ENCODE measurements around the gene CHST6.
"Not testable (repeated sequence)": the region's sequence is repeated elsewhere in the genome, so short reads cannot be mapped to it uniquely, and the experiment has no call there.

CHST6 gene

DNA sequence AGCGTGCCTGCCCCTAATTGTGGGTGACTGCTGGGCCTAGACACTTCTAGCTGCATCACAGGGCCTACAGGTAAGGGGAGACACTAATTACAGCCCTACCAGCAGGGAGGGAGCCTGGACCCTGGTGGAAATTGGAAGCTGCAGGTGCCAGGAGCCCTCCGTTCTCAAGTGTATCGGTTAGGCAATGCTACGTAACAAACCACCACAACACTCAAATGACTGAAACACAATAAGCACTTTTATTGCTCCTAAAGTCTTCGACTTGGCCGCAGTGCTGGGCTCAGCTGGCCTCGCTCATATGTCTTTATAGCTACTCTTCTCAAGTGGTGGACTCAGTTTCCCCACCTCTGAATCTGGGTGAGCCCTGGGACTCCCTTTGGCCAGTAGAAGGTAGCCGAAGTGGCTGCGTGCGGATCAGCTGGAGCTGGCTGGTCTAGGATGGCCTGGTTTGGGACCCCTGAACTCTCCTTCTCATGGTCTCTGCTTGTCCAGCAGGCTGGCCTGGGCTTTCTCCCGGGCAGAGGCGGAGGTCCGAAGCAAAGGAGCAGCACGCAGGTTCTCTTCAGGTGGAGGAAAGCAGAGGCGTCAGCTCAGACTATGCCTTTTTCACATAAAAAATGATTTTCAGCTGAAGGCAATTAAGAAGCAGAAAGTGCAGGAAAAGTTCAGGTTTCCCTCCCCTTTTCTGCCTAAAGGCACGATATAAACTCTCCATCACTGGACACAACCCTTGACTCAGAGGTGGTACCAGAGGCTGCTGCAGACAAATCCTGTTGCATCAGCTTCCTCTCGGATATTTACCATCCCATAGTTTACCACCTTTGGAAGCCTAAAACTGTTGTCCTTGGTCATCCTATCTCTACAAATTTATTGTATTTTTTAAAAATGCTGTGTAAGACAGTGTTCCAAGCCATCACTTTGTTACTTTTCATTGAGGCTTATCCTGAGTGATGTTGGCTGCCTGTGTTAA lies 22.0 kb downstream of the CHST6 start:
- DNase-seq (ENCODE audit: low read depth) = no peak
- no peak overlapping the region for H3K4me3 ChIP-seq (ENCODE audit: low read length)

GRCh38 chr16:75471723-75472633 lies 23.3 kb downstream of the CHST6 start:
- H3K4me3 ChIP-seq (ENCODE audit: low read length) = no peak overlapping the region
- DNase-seq (ENCODE audit: low read depth) = peak; percentile 59

More for the DNA sequence above, 22.0 kb downstream of the CHST6 start:
- TF ChIP-seq, protein P1, sequence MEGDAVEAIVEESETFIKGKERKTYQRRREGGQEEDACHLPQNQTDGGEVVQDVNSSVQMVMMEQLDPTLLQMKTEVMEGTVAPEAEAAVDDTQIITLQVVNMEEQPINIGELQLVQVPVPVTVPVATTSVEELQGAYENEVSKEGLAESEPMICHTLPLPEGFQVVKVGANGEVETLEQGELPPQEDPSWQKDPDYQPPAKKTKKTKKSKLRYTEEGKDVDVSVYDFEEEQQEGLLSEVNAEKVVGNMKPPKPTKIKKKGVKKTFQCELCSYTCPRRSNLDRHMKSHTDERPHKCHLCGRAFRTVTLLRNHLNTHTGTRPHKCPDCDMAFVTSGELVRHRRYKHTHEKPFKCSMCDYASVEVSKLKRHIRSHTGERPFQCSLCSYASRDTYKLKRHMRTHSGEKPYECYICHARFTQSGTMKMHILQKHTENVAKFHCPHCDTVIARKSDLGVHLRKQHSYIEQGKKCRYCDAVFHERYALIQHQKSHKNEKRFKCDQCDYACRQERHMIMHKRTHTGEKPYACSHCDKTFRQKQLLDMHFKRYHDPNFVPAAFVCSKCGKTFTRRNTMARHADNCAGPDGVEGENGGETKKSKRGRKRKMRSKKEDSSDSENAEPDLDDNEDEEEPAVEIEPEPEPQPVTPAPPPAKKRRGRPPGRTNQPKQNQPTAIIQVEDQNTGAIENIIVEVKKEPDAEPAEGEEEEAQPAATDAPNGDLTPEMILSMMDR (conservative IDR thresholded peaks at IDR 0.05; ENCODE audit: low read length) = no peak

DNA sequence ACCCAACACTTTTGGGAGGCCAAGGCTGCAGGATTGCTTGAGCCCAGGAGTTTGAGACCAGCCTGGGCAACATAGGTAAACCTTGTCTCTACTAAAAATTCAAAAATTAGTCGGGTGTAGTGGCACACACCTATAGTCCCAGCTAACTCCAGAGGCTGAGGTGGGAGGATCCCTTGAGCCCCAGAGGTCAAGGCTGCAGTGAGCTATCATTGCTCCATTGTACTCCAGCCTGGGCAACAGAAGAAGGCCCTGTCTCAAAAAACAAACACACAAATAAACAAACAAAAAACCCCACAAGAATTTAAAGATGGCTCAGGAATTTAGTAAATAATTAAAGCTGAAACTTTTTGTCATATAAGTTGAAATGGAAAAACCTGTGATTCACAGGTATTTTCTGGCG lies 28.5 kb downstream of the CHST6 start:
- DNase-seq (ENCODE audit: low read depth) = no peak
- TF ChIP-seq, protein P1 (conservative IDR thresholded peaks at IDR 0.05; ENCODE audit: low read length) = no peak
- no peak overlapping the region for H3K4me3 ChIP-seq (ENCODE audit: low read length)

More at GRCh38 chr16:75471723-75472633, 23.3 kb downstream of the CHST6 start:
- TF ChIP-seq, protein P1 (conservative IDR thresholded peaks at IDR 0.05; ENCODE audit: low read length) = peak; percentile 90

DNA sequence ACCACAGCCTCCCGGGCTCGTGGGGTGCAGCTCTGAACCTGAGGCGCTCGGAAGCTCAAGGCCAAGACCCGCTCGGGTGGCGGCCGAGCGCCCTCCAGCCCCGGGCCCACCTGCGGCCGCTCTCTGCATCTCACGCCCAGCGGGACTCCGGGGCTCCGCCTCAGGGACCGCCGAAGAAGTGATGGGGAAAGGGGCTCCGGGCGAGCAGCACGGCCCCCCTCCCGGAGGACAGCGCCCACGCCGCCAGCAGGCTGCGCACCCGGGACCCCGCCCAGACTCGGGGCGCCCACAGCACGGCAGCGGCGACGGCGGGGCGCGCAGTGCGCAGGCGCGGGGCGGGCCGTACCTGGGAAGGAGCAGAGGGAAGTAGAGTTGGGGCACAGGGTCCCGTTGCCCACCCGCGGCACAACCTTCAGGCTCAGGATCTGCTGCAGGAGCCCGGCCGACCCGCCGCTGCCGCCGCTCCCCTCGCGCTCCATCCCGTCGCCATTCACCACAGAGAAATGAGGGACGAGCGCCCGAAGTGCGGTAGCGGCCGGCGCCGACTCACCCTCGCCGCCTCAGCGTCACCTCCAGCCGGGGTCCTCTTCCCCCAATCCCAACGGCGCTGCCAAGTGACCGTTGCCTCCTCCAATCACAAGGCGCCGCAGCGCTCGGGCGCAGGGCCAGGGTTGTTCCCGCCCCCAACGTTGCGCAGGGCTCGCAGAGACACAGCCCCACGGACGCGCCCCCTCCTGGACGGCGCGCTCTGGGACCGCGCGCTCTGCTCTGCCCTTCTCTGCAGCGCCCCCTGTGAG lies 30.9 kb downstream of the CHST6 start, which contains the start of gene TMEM170A:
Gene TMEM170A, minus strand, starts transcription at position 568 of the 797 bp plus-strand sequence. Its CDS starts 89 bp downstream, at position 479.
- DNase-seq (ENCODE audit: low read depth) = peak; percentile 98

GRCh38 chr16:75463389-75464121 lies 31.7 kb downstream of the CHST6 start:
- DNase-seq (ENCODE audit: low read depth) = not testable (repeated sequence)
- H3K4me3 ChIP-seq (ENCODE audit: low read length) = peak overlapping the region; percentile 77

More for the DNA sequence above, 30.9 kb downstream of the CHST6 start, which contains the start of gene TMEM170A:
- TF ChIP-seq, protein P1 (conservative IDR thresholded peaks at IDR 0.05; ENCODE audit: low read length) = peak; percentile 99
- peak within 1 kb of the TSS; percentile 77 for H3K4me3 ChIP-seq (ENCODE audit: low read length)

GRCh38 chr16:75462806-75463205 lies 32.4 kb downstream of the CHST6 start:
- TF ChIP-seq, protein P1 (conservative IDR thresholded peaks at IDR 0.05; ENCODE audit: low read length) = no peak
- no peak for DNase-seq (ENCODE audit: low read depth)
- H3K4me3 ChIP-seq (ENCODE audit: low read length) = peak overlapping the region; percentile 77

Measured in AG10803 (cell line).